HEK293 (cell line): Measurements from ENCODE around the gene MTUS2.

Experiments used
- CTCF ChIA-PET: fragments of 350-600 bp; formaldehyde crosslinking; extraction: SDS; loops from one replicate; lab custom pipeline; 2021; ENCODE audit warnings: antibody characterized with exemption; lab: Yijun Ruan, JAX
- POLR2A ChIA-PET: fragments of 300-600 bp; formaldehyde crosslinking; extraction: SDS; loops from one replicate; lab custom pipeline; 2020; ENCODE audit warnings: antibody characterized with exemption, inconsistent platforms; lab: Yijun Ruan, JAX
- H3K27ac ChIP-seq: fragments of 200-500 bp; sonication (Bioruptor generic); 2 replicates; pipeline ENCODE4 v1.5.1; 2014; ENCODE audit warnings: low read depth, low read length, control low read depth, inconsistent platforms; ENCODE audit errors: extremely low read depth
- H3K36me3 ChIP-seq, 2 experiments: fragments of 200-500 bp in 1 of 2; sonication (Bioruptor generic) in 1 of 2; 1 replicate in 1 of 2; 2 replicates in 1 of 2; pipeline ENCODE4 v1.5.1; 2014 to 2017; ENCODE audit warnings: inconsistent platforms in 2 of 2, low read length in 2 of 2; ENCODE audit not compliant: control insufficient read depth in 2 of 2, insufficient read depth in 1 of 2
- H3K4me1 ChIP-seq: fragments of 200-500 bp; sonication (Bioruptor generic); 2 replicates; pipeline ENCODE4 v1.5.1; 2014; ENCODE audit warnings: mild to moderate bottlenecking, low read length, inconsistent platforms; ENCODE audit not compliant: control insufficient read depth, insufficient read depth
- H3K4me3 ChIP-seq: 2 replicates; pipeline ENCODE4 v1.5.1; 2011; ENCODE audit warnings: low read depth, mild to moderate bottlenecking, control low read depth, low read length, moderate library complexity
- H3K9me3 ChIP-seq: fragments of 200-500 bp; sonication (Bioruptor generic); 2 replicates; pipeline ENCODE4 v1.5.1; 2014; ENCODE audit warnings: low read depth, low read length, inconsistent platforms; ENCODE audit not compliant: control insufficient read depth, insufficient read depth
- EGR2 ChIP-seq: fragments of 450-650 bp; formaldehyde crosslinking; IDR thresholded peaks from 2 replicates; pipeline ENCODE4 v1.5.1; 2016; ENCODE audit warnings: low read depth, missing biosample characterization, missing genetic modification characterization
- ELK4 ChIP-seq: IDR thresholded peaks from 2 replicates; pipeline ENCODE4 v1.6.1; 2011; ENCODE audit warnings: mild to moderate bottlenecking, low read depth, low read length, borderline replicate concordance
- HOXA7 ChIP-seq: sonication (generic); formaldehyde crosslinking; IDR thresholded peaks from 2 replicates; pipeline ENCODE4 v1.8.1; 2022; ENCODE audit warnings: missing genetic modification reagents, borderline replicate concordance
- KLF7 ChIP-seq: fragments of 450-650 bp; formaldehyde crosslinking; IDR thresholded peaks from 2 replicates; pipeline ENCODE4 v1.5.1; 2016; ENCODE audit warnings: missing biosample characterization, missing genetic modification characterization, borderline replicate concordance
- OSR2 ChIP-seq: fragments of 450-650 bp; formaldehyde crosslinking; IDR thresholded peaks from 2 replicates; pipeline ENCODE4 v1.5.1; 2016; ENCODE audit warnings: missing biosample characterization, missing genetic modification characterization
- RBAK ChIP-seq: fragments of 450-650 bp; formaldehyde crosslinking; IDR thresholded peaks from 2 replicates; pipeline ENCODE4 v1.5.1; 2016; ENCODE audit warnings: missing biosample characterization, missing genetic modification characterization
- REPIN1 ChIP-seq: fragments of 450-650 bp; formaldehyde crosslinking; IDR thresholded peaks from 2 replicates; pipeline ENCODE4 v1.5.1; 2017; ENCODE audit warnings: missing biosample characterization, missing genetic modification characterization, low read depth
- REST ChIP-seq: fragments of 450-650 bp; formaldehyde crosslinking; IDR thresholded peaks from 2 replicates; pipeline ENCODE4 v1.5.1; 2016; ENCODE audit warnings: missing biosample characterization, missing genetic modification characterization
- WT1 ChIP-seq: fragments of 450-650 bp; formaldehyde crosslinking; IDR thresholded peaks from 2 replicates; pipeline ENCODE4 v1.5.1; 2016; ENCODE audit warnings: missing biosample characterization, missing genetic modification characterization
- ZNF341 ChIP-seq: fragments of 450-650 bp; formaldehyde crosslinking; IDR thresholded peaks from 2 replicates; pipeline ENCODE4; 2016; ENCODE audit warnings: low read depth, missing biosample characterization, missing genetic modification characterization
- ZNF501 ChIP-seq: fragments of 450-650 bp; formaldehyde crosslinking; IDR thresholded peaks from 2 replicates; pipeline ENCODE4 v1.5.1; 2016; ENCODE audit warnings: missing biosample characterization, missing genetic modification characterization
- ZNF521 ChIP-seq: fragments of 450-650 bp; formaldehyde crosslinking; IDR thresholded peaks from 2 replicates; pipeline ENCODE4 v1.5.1; 2017; ENCODE audit warnings: missing biosample characterization, mild to moderate bottlenecking, missing genetic modification characterization
- ZNF580 ChIP-seq: fragments of 450-650 bp; formaldehyde crosslinking; IDR thresholded peaks from 2 replicates; pipeline ENCODE4 v1.5.1; 2016; ENCODE audit warnings: missing biosample characterization, missing genetic modification characterization
- ZNF600 ChIP-seq: fragments of 450-650 bp; formaldehyde crosslinking; IDR thresholded peaks from 2 replicates; pipeline ENCODE4 v1.5.1; 2016; ENCODE audit warnings: missing biosample characterization, missing genetic modification characterization
- ZNF626 ChIP-seq: fragments of 450-650 bp; sonication (Bioruptor Pico); formaldehyde crosslinking; IDR thresholded peaks from 2 replicates; pipeline ENCODE4 v1.5.1; 2018; ENCODE audit warnings: missing biosample characterization, missing genetic modification characterization, inconsistent platforms
- ZNF701 ChIP-seq: fragments of 450-650 bp; formaldehyde crosslinking; IDR thresholded peaks from 2 replicates; pipeline ENCODE4 v1.5.1; 2016; ENCODE audit warnings: missing biosample characterization, missing genetic modification characterization
- ZNF747 ChIP-seq: fragments of 450-650 bp; formaldehyde crosslinking; IDR thresholded peaks from 2 replicates; pipeline ENCODE4 v1.5.1; 2016; ENCODE audit warnings: missing biosample characterization, missing genetic modification characterization
- ZNF777 ChIP-seq: fragments of 450-650 bp; formaldehyde crosslinking; IDR thresholded peaks from 2 replicates; pipeline ENCODE4 v1.5.1; 2017; ENCODE audit warnings: missing biosample characterization, missing genetic modification characterization, borderline replicate concordance
- ZXDB ChIP-seq: fragments of 450-650 bp; formaldehyde crosslinking; IDR thresholded peaks from 2 replicates; pipeline ENCODE4 v1.5.1; 2016; ENCODE audit warnings: missing biosample characterization, missing genetic modification characterization
- TF ChIP-seq, protein P1 (sequence below): fragments of 450-650 bp; formaldehyde crosslinking; IDR thresholded peaks from 2 replicates; pipeline ENCODE4 v1.5.1; 2017; ENCODE audit warnings: missing biosample characterization, missing genetic modification characterization

MTUS2 gene

DNA sequence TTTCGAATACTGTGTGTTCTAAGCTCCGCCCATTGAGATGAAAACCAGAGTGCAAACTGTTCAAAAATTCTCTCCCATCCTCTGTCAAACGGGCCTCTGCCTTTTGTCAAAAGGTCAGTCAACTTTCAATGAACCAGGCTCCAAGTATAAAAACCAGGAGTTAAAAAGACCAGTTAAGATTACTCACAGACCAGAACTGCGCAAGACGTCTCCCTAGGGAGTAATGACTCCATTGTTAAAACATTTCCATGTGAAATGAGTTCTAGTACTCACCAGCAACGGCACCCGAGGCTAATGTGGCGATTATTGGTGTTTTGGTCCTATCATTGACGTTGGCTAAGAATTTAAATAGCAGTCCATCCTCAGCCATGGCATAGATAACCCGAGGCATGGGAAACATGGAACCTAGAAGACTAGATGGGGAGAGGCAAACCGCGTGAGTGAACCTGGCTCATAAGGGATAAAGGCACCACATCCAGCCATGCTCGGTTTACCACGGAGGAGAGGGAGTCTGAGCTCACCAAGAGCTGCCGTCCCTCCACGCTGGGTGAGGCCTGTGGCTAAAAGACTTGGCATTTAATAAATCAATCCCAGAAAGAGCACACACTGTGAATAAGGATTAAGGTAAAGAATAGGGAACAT, 702.0 kb downstream of the MTUS2 start:
- H3K36me3 ChIP-seq = peaks cover 0 to 84% of the 10 kb centered on the region in 2 experiments; a peak in 2 of 3 replicates
- H3K4me3 ChIP-seq = no peak overlapping the region
- H3K27ac ChIP-seq = no peak overlapping the region
- ChIA-PET CTCF (no interaction called here), POLR2A (no interaction called here)
- no peaks in the 10 kb centered on the region for H3K9me3 ChIP-seq
- no peaks in the 10 kb centered on the region for H3K4me1 ChIP-seq
- no peak for TF ChIP-seq OSR2 (tag by site-specific recombination)
- TF ChIP-seq ZNF777 = no peak
- TF ChIP-seq ZNF747 (tag by site-specific recombination) = no peak
- TF ChIP-seq REST = no peak
- TF ChIP-seq ZNF580 = no peak
- no peak for TF ChIP-seq ZNF600 (tag by site-specific recombination)
- no peak for TF ChIP-seq REPIN1
- no peak for TF ChIP-seq ELK4
- TF ChIP-seq, protein P1, sequence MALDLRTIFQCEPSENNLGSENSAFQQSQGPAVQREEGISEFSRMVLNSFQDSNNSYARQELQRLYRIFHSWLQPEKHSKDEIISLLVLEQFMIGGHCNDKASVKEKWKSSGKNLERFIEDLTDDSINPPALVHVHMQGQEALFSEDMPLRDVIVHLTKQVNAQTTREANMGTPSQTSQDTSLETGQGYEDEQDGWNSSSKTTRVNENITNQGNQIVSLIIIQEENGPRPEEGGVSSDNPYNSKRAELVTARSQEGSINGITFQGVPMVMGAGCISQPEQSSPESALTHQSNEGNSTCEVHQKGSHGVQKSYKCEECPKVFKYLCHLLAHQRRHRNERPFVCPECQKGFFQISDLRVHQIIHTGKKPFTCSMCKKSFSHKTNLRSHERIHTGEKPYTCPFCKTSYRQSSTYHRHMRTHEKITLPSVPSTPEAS (tag by site-specific recombination) = no peak
- TF ChIP-seq ZNF626 (tag by site-specific recombination) = no peak
- no peak for TF ChIP-seq HOXA7 (CRISPR knock-in tag)
- no peak for TF ChIP-seq ZNF701
- TF ChIP-seq KLF7 (tag by site-specific recombination) = no peak
- TF ChIP-seq WT1 (tag by site-specific recombination) = no peak
- TF ChIP-seq ZNF341 = no peak
- no peak for TF ChIP-seq RBAK
- TF ChIP-seq ZNF501 = no peak

DNA sequence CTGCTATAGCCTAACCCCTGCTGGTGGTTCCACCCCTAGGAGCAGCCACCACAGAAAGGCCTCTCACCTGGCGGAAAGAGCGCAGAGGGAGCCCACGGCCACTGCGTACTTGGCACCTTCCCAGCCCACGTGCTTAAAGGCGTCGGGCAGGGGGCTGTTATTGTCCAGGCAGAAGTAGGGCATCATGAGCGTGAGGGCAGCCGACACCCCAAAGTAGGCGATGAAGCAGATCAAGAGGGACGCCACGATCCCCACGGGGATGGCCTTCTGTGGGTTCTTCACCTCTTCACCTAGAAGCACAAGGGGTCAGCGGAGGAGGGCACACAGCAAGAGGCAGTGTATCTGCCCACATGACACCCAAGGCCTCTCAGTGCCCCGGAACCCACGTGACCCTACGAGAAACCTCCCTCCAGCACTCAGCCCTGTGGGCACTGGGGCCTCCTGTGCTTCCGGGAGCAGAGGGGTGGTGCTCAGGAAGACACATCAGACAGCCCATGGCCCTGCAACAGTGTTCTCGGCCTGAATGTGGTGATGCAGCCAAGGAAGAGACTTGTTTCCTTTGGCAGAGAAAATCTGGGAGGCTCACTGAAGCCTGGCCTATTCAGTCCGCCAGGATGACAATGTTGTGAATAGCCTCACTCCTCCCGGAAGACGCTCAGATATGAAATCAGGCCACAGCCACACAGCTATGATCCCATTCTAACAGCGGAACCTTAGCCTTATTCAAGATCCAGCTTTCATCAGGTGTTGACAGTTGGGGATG, 703.2 kb downstream of the MTUS2 start:
- POLR2A ChIA-PET = no interaction called here
- Histone ChIP-seq H3K9me3 (no peaks in the 10 kb centered on the region), H3K4me3 (no peak overlapping the region), H3K4me1 (no peaks in the 10 kb centered on the region), H3K36me3 (peaks cover 0 to 86% of the 10 kb centered on the region in 2 experiments; a peak in 2 of 3 replicates), H3K27ac (no peak overlapping the region)
- CTCF ChIA-PET = no interaction called here
- no peak for TF ChIP-seq ZXDB (tag by site-specific recombination)
- TF ChIP-seq ZNF521 = no peak
- TF ChIP-seq HOXA7 (CRISPR knock-in tag) = no peak
- TF ChIP-seq EGR2 = no peak
